ACHN (cell line): Measurements from ENCODE around the gene ENTPD6.

Experiments
- DNase-seq: peaks from one replicate; pipeline ENCODE4 v3.0.0-alpha.2; 2015
- in situ Hi-C: cut with HindIII; loops from 2 replicates; pipeline ENCODE4 v1.10.0; 2017; ENCODE audit warnings: low sequenced_read_pairs, low pct_ligation_motif_present, low pct_unique_long_range_greater_than_20kb

The ENTPD6 gene

GRCh38 chr20:25219365-25219764 is 23.9 kb downstream of the ENTPD6 start:
- in situ Hi-C loops: no loop called here
- DNase-seq: no peak

GRCh38 chr20:25220021-25220730 is 24.7 kb downstream of the ENTPD6 start:
- in situ Hi-C loops: no loop called here
- DNase-seq: no peak

- in situ Hi-C loops: no loop called here
- DNase-seq: no peak
Measured at GRCh38 chr20:25220810-25221591, 25.5 kb downstream of the ENTPD6 start.

DNA sequence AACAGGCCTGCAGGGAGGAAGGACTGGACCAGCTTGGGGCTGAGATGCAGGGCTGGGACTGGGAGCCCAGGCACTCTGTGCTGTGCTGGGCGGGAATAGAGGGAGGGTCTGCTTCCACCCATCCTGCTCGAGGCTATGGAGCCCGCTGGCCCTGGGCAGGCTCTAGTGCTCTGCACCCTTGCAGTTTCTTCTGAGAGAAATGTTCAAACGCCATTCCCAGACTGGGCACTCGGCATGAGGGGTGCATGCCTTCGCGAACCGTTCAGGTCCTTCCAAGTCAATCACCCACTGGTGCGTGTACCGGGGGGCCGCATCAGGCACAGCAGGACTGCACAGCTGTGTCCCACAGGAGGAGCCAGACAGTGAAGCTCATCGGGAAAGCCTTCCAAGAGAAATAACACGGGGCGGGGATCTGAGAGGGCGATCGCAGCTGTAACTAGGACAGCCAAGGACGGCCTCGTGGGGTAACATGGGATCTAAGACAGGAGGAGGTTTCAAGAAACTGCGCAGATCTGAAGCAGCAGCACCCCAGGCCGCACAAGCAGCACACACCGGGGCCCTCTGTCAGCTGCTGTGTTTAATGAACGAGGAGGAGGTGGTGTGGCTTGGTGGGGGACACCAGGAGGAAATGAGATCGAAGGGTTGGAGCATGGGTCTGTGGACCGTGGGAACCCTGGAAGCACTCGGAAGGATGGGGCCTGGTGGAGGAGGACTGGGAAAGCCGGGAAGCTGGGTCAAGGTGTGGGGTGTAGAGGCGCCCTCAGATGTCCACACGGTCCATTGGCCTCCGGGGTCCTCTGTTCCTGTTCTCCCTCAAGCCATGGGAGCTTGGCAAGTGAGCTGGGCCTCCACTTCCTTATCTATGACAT is 26.3 kb downstream of the ENTPD6 start:
- in situ Hi-C loops: no loop called here
- DNase-seq: no peak

DNA sequence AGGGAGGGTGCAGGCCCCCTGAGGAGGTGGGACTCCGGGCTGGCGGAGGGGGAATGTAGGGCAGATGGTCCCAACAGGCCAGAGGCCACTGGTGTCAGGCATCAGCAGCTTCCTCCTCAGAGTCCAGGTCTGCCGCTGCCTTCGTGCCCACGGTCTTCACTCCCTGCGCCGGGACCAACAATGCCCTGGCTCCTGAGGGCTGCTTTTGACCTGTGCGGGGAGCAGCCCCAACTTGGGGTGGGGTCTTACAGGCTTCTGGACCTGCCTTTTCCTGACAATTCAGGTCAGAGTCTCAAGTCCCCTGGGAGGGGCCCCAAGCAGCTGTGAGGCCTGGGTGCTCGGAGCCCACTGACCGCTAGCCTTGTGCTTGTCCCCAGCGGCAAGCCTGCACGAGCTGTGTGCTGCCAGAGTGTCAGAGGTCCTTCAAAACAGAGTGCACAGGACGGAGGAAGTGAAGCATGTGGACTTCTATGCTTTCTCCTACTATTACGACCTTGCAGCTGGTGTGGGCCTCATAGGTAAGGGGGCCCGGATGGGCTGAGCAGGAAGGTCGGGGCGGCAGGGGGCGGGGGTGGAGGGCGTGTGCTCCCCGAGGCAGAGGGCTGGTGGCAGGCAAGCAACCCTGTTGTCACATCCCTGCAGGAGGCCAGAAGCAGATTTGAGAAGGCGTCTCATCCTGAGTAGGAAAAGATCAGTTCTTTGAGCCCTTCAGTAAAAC is 27.1 kb downstream of the ENTPD6 start:
- in situ Hi-C loops: no loop called here
- DNase-seq: no peak

- in situ Hi-C loops: no loop called here
- peak; percentile 83 for DNase-seq
Measured at GRCh38 chr20:25223179-25223661, 27.7 kb downstream of the ENTPD6 start.

GRCh38 chr20:25223765-25224720 is 28.5 kb downstream of the ENTPD6 start:
- DNase-seq: no peak
- in situ Hi-C loops: no loop called here

DNA sequence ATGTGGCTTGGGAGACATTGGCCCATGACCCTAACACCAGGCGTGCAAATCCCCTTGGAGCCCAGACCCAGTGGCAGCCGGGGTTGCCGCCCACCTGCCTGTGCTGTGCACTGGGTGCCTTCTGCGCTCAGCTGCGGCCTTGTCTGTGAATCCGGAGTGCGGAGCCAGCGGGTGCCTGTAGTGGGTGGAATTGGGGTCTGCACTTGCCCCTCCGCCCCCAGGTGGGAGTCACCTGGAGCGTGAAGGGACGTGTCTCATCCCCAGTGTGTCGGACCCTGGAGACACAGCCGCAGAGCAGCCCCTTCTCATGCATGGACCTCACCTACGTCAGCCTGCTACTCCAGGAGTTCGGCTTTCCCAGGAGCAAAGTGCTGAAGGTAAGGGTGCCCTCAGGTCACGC is 29.4 kb downstream of the ENTPD6 start:
- in situ Hi-C loops: no loop called here
- DNase-seq: no peak

GRCh38 chr20:25225642-25226432 is 30.3 kb downstream of the ENTPD6 start:
- DNase-seq: no peak
- in situ Hi-C loops: no loop called here

DNA sequence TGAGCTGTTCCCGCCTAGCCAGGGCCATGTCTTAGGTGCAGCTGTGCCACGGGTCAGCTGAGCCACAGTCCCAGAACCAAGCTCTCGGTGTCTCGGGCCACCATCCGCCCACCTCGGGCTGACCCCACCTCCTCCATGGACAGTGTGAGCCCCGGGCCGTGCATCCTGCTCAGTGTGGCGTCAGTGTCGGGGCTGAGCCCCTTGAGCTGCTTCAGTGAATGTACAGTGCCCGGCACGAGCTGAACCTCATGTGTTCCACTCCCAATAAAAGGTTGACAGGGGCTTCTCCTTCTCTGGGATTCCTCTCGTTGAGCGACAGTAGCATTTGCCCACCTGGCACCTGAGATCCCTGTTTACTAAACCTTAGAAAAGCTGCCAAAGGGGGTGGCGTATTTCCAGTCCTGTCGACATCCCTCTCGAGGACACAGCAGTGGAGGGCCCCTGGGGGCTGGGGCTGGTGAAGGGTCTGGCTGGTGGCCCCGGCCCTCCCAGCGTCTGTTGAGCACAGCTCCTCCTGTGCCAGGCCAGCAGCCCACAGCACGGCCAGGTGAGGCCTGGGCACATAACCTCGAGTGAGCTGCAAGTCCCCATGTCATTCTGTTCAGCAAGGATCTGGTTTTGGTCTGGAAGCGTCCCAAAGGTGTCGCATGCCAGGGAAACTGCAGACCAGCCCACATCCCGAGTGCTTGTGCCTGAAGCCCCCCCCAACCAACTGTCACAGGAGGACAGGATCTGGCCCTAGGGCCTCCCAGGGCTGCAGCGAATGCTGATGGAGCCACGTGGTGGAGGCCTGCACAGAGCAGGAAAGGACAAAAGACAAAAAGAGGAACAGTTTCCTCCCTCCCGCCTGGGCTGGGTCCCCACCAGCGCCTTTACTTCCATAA is 31.2 kb downstream of the ENTPD6 start:
- DNase-seq: no peak
- in situ Hi-C loops: no loop called here

DNA sequence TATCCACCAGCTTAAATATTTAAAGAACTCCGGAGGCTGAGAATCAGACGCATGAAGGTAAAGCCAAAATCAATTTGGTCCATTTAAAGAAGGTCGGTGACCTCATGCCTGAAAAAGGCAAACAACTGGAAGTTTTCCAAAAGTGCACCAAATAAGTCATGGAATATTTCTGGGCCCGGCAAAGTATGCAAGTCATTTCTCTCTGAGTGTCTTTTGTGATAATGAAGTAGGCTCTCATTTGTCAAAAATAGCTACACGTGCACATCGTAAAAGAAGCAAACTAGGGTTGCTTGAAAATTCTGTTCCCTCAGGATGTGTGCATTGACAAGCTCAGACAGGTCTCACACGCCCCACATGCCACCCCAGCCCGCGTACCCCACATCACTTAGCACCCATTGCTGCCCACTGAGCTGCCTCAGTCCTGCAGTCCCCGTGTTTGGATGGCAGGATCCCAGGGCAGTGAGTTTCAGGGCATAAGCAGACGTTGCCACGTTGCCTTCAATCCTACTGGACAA is 31.9 kb downstream of the ENTPD6 start:
- peak; percentile 29 for DNase-seq
- in situ Hi-C loops: no loop called here

GRCh38 chr20:25229486-25230165 is 34.1 kb downstream of the ENTPD6 start:
- no peak for DNase-seq
- in situ Hi-C loops: no loop called here

- no peak for DNase-seq
- in situ Hi-C loops: no loop called here
Measured at GRCh38 chr20:25230166-25230831, 34.8 kb downstream of the ENTPD6 start.

DNA sequence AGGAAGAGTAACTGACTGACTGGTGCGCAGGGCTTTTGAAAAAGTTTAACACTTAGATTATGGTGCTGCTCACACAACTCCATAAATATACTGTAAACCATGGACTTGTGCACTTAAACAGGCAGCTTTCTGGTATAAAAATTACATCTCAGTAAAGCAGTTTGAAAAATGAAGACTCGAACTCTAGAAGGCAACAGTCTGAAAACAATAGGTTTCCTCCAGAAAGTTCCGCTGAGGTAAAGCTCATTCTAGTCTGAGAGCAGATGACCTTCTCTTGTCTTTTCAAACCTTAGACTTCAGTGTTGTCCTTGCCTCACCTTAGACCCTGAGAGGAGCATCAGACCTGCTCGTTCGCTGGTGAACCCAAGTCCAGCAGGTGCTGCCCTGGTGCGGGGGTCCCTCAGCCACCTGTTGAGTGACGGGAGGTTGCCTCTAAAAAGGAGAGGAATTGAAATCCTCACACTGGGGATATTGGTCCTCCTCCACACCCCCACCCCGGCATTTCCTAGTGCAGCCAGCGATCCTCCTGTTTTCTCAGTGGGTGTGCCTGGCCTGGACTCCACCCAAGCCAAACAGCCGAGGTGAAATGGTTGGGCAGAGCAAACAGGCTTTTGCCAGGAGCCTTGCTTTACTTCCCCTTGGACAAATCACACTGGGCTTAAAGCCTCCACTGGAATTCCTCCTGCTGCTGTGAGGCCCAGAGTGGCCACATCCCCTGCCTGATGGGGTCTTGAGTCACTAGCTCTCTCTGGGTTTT is 37.7 kb downstream of the ENTPD6 start:
- peak; percentile 23 for DNase-seq
- in situ Hi-C loops: no loop called here
